Activated naive CD4-positive, alpha-beta T cell treated with anti-CD3 and anti-CD28 coated beads, Interleukin-2, amount 50 U/mL, for 72 hours (primary cell): ENCODE measurements around the gene SVIL. TPM values are rescaled to one million over a fixed set of nuclear protein-coding genes. Genes with fewer than 3 reads are reported as not detected.
A peak's percentile ranks its signal among the peaks of the same experiment; 100 is the strongest.
"Not testable (repeated sequence)": the region's sequence is repeated elsewhere in the genome, so short reads cannot be mapped to it uniquely, and the experiment has no call there.

Source experiments
- ATAC-seq, 2 donors: fragments of 150-1000 bp; cut with Tn5 transposase; 2 replicates each; pipeline ENCODE4 v1.10.0; 2021; ENCODE audit warnings: mild to moderate bottlenecking in 2 of 2, moderate library complexity in 2 of 2
- DNase-seq, 2 donors: peaks; one replicate each; pipeline ENCODE4 v3.0.0; 2021 to 2022; ENCODE audit warnings: low spot score in 2 of 2
- H3K27ac Mint-ChIP-seq, 2 donors: one replicate each; pipeline ENCODE4 v1.8.0; 2022; ENCODE audit warnings: mild to moderate bottlenecking in 2 of 2, mixed read lengths in 2 of 2
- H3K36me3 Mint-ChIP-seq, 2 donors: one replicate each; pipeline ENCODE4 v1.8.0; 2022; ENCODE audit warnings: mixed read lengths in 2 of 2
- H3K9me3 Mint-ChIP-seq, 2 donors: one replicate each; pipeline ENCODE4 v1.8.0; 2022; ENCODE audit warnings: mixed read lengths in 2 of 2
- total RNA-seq, 2 donors: library from RNA; stranded (reverse); gene quantifications; one replicate each; pipeline ENCODE4 v1.2.3, GENCODE V29; 2022

The SVIL gene
- total RNA-seq, 2 donors from 2014 or later, result 7.4 to 12.4 TPM

- Mint-ChIP-seq H3K36me3 (peaks cover 12 to 32% of the 10 kb centered on the region in 2 donors), H3K9me3 (no peaks in the 10 kb centered on the region), H3K27ac (peak overlapping the region; percentile 17 to 47)
- no peak for ATAC-seq
- no peak for DNase-seq
These were observed 165.1 kb downstream of the SVIL start for GRCh38 chr10:29469481-29470354.

GRCh38 chr10:29465384-29465783 lies 169.4 kb downstream of the SVIL start:
- Mint-ChIP-seq H3K9me3 (peaks cover 4 to 6% of the 10 kb centered on the region in 2 donors), H3K27ac (no peak overlapping the region), H3K36me3 (peaks cover 31 to 47% of the 10 kb centered on the region in 2 donors)
- DNase-seq (no peak), ATAC-seq (no peak)

GRCh38 chr10:29464671-29465171 lies 170.1 kb downstream of the SVIL start:
- ATAC-seq, DNase-seq, H3K9me3 Mint-ChIP-seq, H3K27ac Mint-ChIP-seq: not testable (repeated sequence)
- H3K36me3 Mint-ChIP-seq, result peaks cover 32 to 47% of the 10 kb centered on the region in 2 donors

GRCh38 chr10:29461042-29461441 lies 173.7 kb downstream of the SVIL start:
- ATAC-seq (no peak), DNase-seq (no peak)
- peak overlapping the region; percentile 22 to 67 for H3K27ac Mint-ChIP-seq
- H3K9me3 Mint-ChIP-seq, result peaks cover 4 to 6% of the 10 kb centered on the region in 2 donors
- H3K36me3 Mint-ChIP-seq, result peaks cover 37 to 40% of the 10 kb centered on the region in 2 donors

DNA sequence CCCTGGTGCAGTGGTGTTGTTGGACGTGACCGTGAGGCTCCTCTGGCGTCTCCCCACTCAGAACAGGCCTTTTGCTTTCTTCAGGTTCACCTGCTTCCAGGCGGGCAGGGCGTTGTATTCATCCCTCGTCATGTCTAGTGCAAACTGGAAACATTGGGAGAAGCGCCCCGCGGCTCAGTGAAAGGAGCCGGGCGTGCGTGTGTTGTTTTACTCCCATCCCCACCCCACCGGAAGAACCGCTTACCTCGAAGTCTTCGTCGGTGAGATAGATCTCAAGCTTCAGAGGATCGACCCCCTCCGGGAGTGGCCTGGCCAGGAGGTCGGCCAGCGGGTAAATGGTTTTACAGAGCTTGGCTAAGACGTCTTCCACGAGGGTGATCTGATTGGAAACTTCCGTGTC lies 176.6 kb downstream of the SVIL start:
- H3K9me3 Mint-ChIP-seq, ATAC-seq, H3K27ac Mint-ChIP-seq, DNase-seq: not testable (repeated sequence)
- peaks cover 31 to 36% of the 10 kb centered on the region in 2 donors for H3K36me3 Mint-ChIP-seq

- Mint-ChIP-seq H3K9me3 (no peaks in the 10 kb centered on the region), H3K36me3 (peaks cover 6 to 13% of the 10 kb centered on the region in 2 donors), H3K27ac (no peak overlapping the region)
- no peak for ATAC-seq
- no peak for DNase-seq
These were observed 179.7 kb downstream of the SVIL start for GRCh38 chr10:29455095-29455494.

- ATAC-seq (no peak), DNase-seq (no peak)
- Mint-ChIP-seq H3K36me3 (peaks cover 0 to 5% of the 10 kb centered on the region in 2 donors), H3K9me3 (no peaks in the 10 kb centered on the region), H3K27ac (no peak overlapping the region)
These were observed 180.5 kb downstream of the SVIL start for GRCh38 chr10:29454250-29454649.

DNA sequence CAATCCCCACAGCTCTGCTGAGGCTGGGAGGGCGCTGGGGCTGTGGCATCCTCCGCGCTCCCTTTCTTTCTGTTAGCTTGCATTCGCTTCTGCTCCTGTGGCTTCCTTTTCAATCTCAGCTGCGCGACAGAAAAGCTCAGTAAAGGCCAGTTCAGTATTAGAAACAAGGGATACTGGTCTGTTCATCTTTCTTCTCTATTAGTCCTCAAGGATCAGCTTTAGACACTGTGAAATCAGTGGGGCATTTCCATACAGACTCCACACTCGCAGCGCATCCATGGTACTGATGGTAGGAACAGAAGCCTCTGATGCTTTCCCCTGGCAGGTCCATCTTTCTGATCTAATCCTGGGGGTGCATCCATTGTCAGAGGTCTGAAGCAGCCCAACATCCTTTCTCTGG lies 182.2 kb downstream of the SVIL start:
- no peak for DNase-seq
- Mint-ChIP-seq H3K27ac (no peak overlapping the region), H3K9me3 (no peaks in the 10 kb centered on the region), H3K36me3 (peaks cover 0 to 5% of the 10 kb centered on the region in 2 donors)
- ATAC-seq, result no peak

DNA sequence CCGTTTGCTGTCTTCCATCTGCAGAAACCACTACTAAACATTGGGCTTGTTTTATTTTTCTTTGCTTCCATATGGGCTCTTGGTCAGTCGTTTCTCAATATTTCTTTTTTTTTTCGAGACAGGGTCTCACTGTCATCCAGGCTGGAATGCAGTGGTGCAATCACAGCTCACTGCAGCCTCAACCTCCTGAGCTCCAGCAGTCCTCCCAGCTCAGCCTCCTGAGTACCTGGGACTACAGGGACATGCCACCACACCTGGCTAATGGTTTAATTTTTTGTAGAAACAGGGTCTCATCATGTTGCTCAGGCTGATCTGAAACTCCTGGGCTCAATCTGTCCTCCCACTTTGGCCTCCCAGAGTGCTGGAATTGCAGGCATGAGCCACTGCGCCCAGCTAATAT lies 182.8 kb downstream of the SVIL start:
- ATAC-seq (no peak), DNase-seq (no peak)
- peaks cover 0 to 5% of the 10 kb centered on the region in 2 donors for H3K36me3 Mint-ChIP-seq
- H3K9me3 Mint-ChIP-seq, result no peaks in the 10 kb centered on the region
- no peak overlapping the region for H3K27ac Mint-ChIP-seq

- no peak overlapping the region for H3K27ac Mint-ChIP-seq
These were observed 184.4 kb downstream of the SVIL start for GRCh38 chr10:29450405-29450804.

DNA sequence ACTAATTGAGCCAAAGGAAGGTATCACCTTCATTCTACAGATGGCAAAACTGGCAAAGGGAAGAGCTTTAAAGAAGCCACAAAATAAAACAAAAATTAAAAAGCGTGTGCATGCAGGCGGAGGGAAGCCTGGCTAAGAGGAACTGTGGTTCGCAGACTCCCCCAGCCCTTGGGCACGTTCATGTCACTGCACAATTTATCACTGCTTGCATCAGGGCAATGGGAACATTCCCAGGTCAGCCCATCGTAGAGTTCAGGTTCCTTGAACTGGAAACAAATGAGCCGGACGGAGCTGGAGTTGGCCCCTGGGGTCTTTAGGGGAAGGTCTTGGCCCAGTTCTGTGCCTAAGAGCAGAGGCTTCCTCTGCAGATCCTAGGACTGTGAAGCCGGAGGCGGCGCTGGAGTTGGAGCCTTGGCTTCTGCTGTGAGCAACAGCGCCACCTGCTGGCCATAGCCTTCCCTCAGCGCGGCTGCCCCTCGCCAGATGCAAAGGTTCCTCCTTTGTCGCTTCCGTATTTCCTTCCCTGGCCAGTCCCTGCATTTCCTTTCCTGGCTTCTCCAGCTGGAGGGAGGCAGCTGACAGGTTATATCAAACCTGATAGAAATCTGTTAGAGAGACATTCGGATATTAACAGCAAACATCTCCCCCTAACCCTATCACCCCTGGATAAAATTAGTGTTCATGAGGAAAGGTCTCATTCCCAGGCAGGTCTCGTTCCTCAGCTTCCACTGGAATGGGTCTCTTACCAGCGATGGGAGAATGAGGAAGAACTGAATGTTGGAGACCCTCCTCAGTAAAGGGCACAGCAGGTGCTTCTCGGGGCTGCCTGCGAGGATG lies 185.8 kb downstream of the SVIL start:
- H3K36me3 Mint-ChIP-seq, H3K9me3 Mint-ChIP-seq, H3K27ac Mint-ChIP-seq: not testable (repeated sequence)
- peak; percentile 83 to 87 for ATAC-seq
- DNase-seq, result peak; percentile 67 to 85

More at GRCh38 chr10:29450405-29450804, 184.4 kb downstream of the SVIL start:
- Mint-ChIP-seq H3K36me3 (no peaks in the 10 kb centered on the region), H3K9me3 (no peaks in the 10 kb centered on the region)
- DNase-seq (no peak), ATAC-seq (no peak)

DNA sequence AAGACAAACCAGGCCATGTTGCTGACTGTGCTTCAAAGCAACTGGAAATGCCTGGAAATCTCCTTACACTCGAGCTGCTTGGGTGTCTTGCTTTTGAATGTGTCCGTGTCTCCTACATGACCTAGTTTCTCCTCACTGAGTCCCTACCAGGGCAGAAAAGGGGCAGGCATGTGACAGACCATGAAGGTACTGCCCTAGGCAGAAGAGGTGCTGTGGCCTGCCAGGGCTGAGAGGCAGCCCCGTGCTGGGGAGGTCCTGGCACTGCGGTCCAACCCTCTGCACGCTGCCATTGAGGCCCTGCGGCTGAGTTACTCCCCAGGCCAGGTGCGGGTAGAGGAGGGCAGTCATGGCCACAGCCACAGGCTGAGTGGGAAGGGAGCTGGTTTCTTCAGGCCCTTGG lies 186.6 kb downstream of the SVIL start:
- DNase-seq, result no peak
- Mint-ChIP-seq H3K36me3 (no peaks in the 10 kb centered on the region), H3K27ac (no peak overlapping the region), H3K9me3 (no peaks in the 10 kb centered on the region)
- ATAC-seq, result no peak

GRCh38 chr10:29446327-29446726 lies 188.4 kb downstream of the SVIL start:
- ATAC-seq, result no peak
- Mint-ChIP-seq H3K27ac (no peak overlapping the region), H3K9me3 (no peaks in the 10 kb centered on the region), H3K36me3 (no peaks in the 10 kb centered on the region)
- DNase-seq, result no peak

DNA sequence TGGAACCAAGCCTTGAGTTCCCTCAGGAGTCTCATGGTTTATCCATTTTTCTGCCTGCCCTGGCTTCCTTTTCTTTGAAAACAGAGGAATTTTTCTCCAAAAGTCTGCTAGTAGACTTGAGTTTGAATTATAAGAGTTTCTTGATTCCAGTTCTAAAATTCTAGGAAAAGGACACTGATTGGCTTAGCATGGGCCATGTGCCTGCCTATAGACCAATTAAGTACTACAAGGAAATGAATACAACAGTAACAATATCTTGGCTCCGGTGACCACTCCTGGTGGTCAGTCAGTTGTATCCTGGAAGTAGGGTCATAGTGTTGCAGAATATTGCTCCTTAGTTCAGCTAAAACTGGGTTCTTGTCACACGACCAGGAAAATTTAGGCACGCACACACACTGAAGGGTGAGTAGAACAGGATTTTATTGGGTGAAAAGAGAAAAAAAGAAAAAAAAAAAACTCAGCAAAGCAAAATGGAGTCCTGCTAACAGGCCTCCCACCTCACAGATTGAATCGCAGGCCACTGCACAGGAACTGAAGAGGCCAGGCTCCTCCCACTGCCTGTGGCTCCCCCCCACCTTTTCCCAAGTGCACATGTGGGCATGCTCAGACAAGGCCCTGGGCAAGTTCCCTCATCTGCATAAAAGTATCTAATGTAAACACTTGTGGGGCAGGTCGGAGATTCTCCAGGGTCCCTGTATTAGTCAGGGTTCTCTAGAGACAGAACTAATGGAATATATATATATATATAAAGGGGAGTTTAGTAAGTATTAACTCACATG lies 190.8 kb downstream of the SVIL start:
- DNase-seq, result no peak
- H3K36me3 Mint-ChIP-seq, result peaks cover 7 to 16% of the 10 kb centered on the region in 2 donors
- peaks cover 3 to 8% of the 10 kb centered on the region in 2 donors for H3K9me3 Mint-ChIP-seq
- ATAC-seq, result no peak
- H3K27ac Mint-ChIP-seq, result no peak overlapping the region

GRCh38 chr10:29440981-29441380 lies 193.8 kb downstream of the SVIL start:
- ATAC-seq (no peak), DNase-seq (no peak)
- peaks cover 25 to 37% of the 10 kb centered on the region in 2 donors for H3K36me3 Mint-ChIP-seq
- no peak overlapping the region for H3K27ac Mint-ChIP-seq
- peaks cover 14 to 16% of the 10 kb centered on the region in 2 donors for H3K9me3 Mint-ChIP-seq

DNA sequence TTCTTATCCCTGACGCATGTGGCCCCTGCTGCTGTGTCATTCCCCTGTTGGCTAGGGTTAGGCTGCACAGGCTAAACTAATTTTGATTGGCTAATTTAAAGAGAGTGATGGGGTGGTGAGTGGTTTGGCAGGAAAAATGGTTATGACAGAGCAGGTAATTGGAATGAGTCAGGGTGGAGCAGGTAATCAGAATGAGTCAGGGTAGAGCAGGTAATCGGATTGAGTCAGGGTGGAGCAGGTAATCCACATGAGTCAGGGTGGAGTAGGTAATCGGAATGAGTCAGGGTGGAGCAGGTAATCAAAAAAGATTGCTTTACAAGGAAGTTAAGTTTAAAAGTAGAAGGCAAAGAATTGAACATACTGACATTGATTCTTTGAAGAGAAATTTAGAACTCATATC lies 195.8 kb downstream of the SVIL start:
- Mint-ChIP-seq H3K9me3 (peaks cover 14 to 18% of the 10 kb centered on the region in 2 donors), H3K36me3 (peaks cover 28 to 49% of the 10 kb centered on the region in 2 donors)
- ATAC-seq, H3K27ac Mint-ChIP-seq, DNase-seq: not testable (repeated sequence)
